ENCODE measurements around the gene MOB3B. TPM values are rescaled to one million over a fixed set of nuclear protein-coding genes. Genes with fewer than 3 reads are reported as not detected.

MOB3B gene
- polyA plus RNA-seq, 1 of the 3 experiments (the other 2 are of a cell fraction): 0.90 TPM

DNA sequence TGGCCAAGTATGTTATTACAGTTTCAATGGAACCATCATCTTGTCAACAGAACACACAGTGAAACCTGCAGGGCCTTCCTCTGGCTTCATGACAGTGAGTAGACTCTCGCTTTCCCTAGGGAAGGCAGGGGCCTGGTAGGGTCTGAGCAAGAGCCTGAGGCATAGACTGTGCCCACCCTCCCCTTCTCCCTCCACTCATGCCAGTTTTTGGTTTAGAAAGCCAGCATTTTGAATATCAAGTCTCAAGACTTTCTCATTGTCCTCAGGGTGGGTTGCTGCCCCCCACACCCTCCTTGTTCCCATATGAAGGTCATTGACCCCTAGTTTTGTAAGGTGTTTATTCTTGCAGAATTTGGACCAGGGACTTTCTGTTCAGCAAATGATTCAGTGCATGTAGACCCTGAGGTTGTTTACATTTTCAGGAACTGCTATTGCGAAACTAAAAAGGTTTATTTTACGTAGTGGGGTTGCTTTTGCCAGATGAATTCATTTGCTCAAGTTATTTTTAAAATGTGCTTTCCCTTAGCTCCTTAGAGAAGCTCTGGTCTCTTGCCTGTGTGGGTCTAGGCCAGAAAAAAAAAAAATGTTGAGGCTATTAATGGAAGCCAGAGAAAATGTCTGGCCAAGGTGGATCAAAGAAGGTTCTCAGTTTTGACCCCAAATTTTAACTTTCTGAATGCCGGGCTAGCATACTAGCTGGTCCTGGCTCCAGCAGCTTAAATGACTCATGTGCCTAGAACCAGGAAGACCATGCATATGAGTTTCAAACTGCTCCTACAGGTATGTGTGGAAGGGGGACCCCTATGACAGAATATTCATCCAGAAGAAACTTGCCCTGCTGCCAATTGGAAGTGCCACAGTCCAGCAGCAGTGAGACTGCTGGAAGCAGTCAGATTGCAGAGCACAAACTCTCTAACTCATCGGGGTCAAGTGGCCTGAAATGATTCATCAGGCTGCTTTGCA, 10.1 kb upstream of the MOB3B start:
- no peak overlapping the region for H3K4me3 ChIP-seq (ENCODE audit: low read depth in 2 of 2, low read length in 1 of 2)
- no peaks in the 10 kb centered on the region for H3F3A ChIP-seq (replicated peaks; ENCODE audit: insufficient read depth)
- no peak overlapping the region for H3K9ac ChIP-seq
- no peaks in the 10 kb centered on the region for H4K20me1 ChIP-seq (ENCODE audit: insufficient read depth)
- ChIA-PET POLR2A (no interaction called here), CTCF (interaction anchor here (0.9 to 5.9 kb wide), 3 partner anchors 10 to 207 kb away, joined by 5 to 32 read pairs (median 26); partner anchors contain the start of gene MOB3B)
- peaks cover 0 to 5% of the 10 kb centered on the region in 2 experiments; a peak in 2 of 4 replicates for H3K4me1 ChIP-seq (ENCODE audit: control insufficient read depth in 1 of 2, insufficient read depth in 2 of 2, low read depth in 1 of 2, low read length in 1 of 2)
- no peak overlapping the region for H3K27ac ChIP-seq (ENCODE audit: low read depth in 2 of 2, low read length in 1 of 2)
- H2AFZ ChIP-seq (ENCODE audit: low read depth): no peak overlapping the region
- H3K9me3 ChIP-seq: no peaks in the 10 kb centered on the region
- TF ChIP-seq, protein P1, sequence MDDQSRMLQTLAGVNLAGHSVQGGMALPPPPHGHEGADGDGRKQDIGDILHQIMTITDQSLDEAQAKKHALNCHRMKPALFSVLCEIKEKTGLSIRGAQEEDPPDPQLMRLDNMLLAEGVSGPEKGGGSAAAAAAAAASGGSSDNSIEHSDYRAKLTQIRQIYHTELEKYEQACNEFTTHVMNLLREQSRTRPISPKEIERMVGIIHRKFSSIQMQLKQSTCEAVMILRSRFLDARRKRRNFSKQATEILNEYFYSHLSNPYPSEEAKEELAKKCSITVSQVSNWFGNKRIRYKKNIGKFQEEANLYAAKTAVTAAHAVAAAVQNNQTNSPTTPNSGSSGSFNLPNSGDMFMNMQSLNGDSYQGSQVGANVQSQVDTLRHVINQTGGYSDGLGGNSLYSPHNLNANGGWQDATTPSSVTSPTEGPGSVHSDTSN (IDR thresholded peaks at IDR 0.05): no peak
- no peak for TF ChIP-seq RCOR1 (IDR thresholded peaks at IDR 0.05; ENCODE audit: low read length)
- TF ChIP-seq, protein P2, sequence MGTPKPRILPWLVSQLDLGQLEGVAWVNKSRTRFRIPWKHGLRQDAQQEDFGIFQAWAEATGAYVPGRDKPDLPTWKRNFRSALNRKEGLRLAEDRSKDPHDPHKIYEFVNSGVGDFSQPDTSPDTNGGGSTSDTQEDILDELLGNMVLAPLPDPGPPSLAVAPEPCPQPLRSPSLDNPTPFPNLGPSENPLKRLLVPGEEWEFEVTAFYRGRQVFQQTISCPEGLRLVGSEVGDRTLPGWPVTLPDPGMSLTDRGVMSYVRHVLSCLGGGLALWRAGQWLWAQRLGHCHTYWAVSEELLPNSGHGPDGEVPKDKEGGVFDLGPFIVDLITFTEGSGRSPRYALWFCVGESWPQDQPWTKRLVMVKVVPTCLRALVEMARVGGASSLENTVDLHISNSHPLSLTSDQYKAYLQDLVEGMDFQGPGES (IDR thresholded peaks at IDR 0.05; ENCODE audit: low read depth, low read length): no peak
- TF ChIP-seq, protein P3, sequence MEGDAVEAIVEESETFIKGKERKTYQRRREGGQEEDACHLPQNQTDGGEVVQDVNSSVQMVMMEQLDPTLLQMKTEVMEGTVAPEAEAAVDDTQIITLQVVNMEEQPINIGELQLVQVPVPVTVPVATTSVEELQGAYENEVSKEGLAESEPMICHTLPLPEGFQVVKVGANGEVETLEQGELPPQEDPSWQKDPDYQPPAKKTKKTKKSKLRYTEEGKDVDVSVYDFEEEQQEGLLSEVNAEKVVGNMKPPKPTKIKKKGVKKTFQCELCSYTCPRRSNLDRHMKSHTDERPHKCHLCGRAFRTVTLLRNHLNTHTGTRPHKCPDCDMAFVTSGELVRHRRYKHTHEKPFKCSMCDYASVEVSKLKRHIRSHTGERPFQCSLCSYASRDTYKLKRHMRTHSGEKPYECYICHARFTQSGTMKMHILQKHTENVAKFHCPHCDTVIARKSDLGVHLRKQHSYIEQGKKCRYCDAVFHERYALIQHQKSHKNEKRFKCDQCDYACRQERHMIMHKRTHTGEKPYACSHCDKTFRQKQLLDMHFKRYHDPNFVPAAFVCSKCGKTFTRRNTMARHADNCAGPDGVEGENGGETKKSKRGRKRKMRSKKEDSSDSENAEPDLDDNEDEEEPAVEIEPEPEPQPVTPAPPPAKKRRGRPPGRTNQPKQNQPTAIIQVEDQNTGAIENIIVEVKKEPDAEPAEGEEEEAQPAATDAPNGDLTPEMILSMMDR (IDR thresholded peaks at IDR 0.05): no peak
- TF ChIP-seq, protein P4, sequence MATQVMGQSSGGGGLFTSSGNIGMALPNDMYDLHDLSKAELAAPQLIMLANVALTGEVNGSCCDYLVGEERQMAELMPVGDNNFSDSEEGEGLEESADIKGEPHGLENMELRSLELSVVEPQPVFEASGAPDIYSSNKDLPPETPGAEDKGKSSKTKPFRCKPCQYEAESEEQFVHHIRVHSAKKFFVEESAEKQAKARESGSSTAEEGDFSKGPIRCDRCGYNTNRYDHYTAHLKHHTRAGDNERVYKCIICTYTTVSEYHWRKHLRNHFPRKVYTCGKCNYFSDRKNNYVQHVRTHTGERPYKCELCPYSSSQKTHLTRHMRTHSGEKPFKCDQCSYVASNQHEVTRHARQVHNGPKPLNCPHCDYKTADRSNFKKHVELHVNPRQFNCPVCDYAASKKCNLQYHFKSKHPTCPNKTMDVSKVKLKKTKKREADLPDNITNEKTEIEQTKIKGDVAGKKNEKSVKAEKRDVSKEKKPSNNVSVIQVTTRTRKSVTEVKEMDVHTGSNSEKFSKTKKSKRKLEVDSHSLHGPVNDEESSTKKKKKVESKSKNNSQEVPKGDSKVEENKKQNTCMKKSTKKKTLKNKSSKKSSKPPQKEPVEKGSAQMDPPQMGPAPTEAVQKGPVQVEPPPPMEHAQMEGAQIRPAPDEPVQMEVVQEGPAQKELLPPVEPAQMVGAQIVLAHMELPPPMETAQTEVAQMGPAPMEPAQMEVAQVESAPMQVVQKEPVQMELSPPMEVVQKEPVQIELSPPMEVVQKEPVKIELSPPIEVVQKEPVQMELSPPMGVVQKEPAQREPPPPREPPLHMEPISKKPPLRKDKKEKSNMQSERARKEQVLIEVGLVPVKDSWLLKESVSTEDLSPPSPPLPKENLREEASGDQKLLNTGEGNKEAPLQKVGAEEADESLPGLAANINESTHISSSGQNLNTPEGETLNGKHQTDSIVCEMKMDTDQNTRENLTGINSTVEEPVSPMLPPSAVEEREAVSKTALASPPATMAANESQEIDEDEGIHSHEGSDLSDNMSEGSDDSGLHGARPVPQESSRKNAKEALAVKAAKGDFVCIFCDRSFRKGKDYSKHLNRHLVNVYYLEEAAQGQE (IDR thresholded peaks at IDR 0.05; ENCODE audit: low read depth, low read length): no peak
- TF ChIP-seq FOXM1 (IDR thresholded peaks at IDR 0.05; ENCODE audit: low read depth): no peak
- TF ChIP-seq, protein P5, sequence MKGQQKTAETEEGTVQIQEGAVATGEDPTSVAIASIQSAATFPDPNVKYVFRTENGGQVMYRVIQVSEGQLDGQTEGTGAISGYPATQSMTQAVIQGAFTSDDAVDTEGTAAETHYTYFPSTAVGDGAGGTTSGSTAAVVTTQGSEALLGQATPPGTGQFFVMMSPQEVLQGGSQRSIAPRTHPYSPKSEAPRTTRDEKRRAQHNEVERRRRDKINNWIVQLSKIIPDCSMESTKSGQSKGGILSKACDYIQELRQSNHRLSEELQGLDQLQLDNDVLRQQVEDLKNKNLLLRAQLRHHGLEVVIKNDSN (IDR thresholded peaks at IDR 0.05; ENCODE audit: borderline replicate concordance, low read depth): no peak
- WGBS (ENCODE audit: low lambda C conversion rate): 80% methylated on average over 5 of the region's 5 CpGs
- peaks cover 2 to 12% of the 10 kb centered on the region in 2 experiments for H3K36me3 ChIP-seq (replicated peaks in 1 of 2; ENCODE audit: control insufficient read depth in 1 of 2, insufficient read depth in 2 of 2, low read length in 1 of 2)
- H3K4me2 ChIP-seq: no peak overlapping the region
- H3K9me2 ChIP-seq: no peaks in the 10 kb centered on the region
- no peaks in the 10 kb centered on the region for H3K79me2 ChIP-seq (ENCODE audit: insufficient read depth)
- DNase-seq: no peak
- no peaks in the 10 kb centered on the region for H3K27me3 ChIP-seq (ENCODE audit: insufficient read depth)
